Measurements from ENCODE around the gene LSM12. TPM values are rescaled to one million over a fixed set of nuclear protein-coding genes. Genes with fewer than 3 reads are reported as not detected.
A peak's percentile ranks its signal among the peaks of the same experiment; 100 is the strongest.

The LSM12 gene
- total RNA-seq, 2 experiments from 2014 or later, result 34.6 to 36.1 TPM

GRCh38 chr17:44062871-44063270, 3.6 kb downstream of the LSM12 start:
- ATAC-seq (ENCODE audit: poor library complexity) (no peak), DNase-seq (no peak)
- Histone ChIP-seq H3K4me3 (ENCODE audit: low read length) (no peak overlapping the region), H3K36me3 (ENCODE audit: insufficient read depth, low read length) (peaks cover 44% of the 10 kb centered on the region), H3K9me3 (ENCODE audit: control insufficient read depth in 1 of 2, insufficient read depth in 1 of 2, low read length in 2 of 2) (no peaks in the 10 kb centered on the region), H3K27ac (ENCODE audit: low read depth in 1 of 2, low read length in 2 of 2) (no peak overlapping the region), H3K27me3 (ENCODE audit: control insufficient read depth in 1 of 2, insufficient read depth in 2 of 2, low read length in 2 of 2) (no peaks in the 10 kb centered on the region), H3K4me1 (ENCODE audit: insufficient read depth, low read length) (peaks cover 33% of the 10 kb centered on the region)
- ChIA-PET CTCF (interaction anchor here (1.2 kb wide), 1 partner anchor 53 kb away, joined by 3 read pairs; no protein-coding TSS in a partner anchor), POLR2A (no interaction called here)
- Mint-ChIP-seq H3K36me3 (ENCODE audit: low read depth) (peaks cover 66% of the 10 kb centered on the region), H3K9me3 (no peaks in the 10 kb centered on the region), H3K4me3 (peak overlapping the region; percentile 71), H3K27me3 (no peaks in the 10 kb centered on the region), H3K4me1 (ENCODE audit: low read depth) (peaks cover 66% of the 10 kb centered on the region), H3K27ac (no peak overlapping the region)
- intact Hi-C loops (cut with DNase I, micrococcal nuclease), result no loop called here
- TF ChIP-seq, protein P1, sequence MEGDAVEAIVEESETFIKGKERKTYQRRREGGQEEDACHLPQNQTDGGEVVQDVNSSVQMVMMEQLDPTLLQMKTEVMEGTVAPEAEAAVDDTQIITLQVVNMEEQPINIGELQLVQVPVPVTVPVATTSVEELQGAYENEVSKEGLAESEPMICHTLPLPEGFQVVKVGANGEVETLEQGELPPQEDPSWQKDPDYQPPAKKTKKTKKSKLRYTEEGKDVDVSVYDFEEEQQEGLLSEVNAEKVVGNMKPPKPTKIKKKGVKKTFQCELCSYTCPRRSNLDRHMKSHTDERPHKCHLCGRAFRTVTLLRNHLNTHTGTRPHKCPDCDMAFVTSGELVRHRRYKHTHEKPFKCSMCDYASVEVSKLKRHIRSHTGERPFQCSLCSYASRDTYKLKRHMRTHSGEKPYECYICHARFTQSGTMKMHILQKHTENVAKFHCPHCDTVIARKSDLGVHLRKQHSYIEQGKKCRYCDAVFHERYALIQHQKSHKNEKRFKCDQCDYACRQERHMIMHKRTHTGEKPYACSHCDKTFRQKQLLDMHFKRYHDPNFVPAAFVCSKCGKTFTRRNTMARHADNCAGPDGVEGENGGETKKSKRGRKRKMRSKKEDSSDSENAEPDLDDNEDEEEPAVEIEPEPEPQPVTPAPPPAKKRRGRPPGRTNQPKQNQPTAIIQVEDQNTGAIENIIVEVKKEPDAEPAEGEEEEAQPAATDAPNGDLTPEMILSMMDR (IDR thresholded peaks at IDR 0.05), result no peak

GRCh38 chr17:44061446-44061845, 5.0 kb downstream of the LSM12 start:
- H3K36me3 ChIP-seq (ENCODE audit: insufficient read depth, low read length), result peaks cover 45% of the 10 kb centered on the region
- intact Hi-C loops (cut with DNase I, micrococcal nuclease), result no loop called here
- Mint-ChIP-seq H3K4me3 (no peak overlapping the region), H3K9me3 (no peaks in the 10 kb centered on the region), H3K4me1 (ENCODE audit: low read depth) (peaks cover 55% of the 10 kb centered on the region), H3K27ac (no peak overlapping the region), H3K36me3 (ENCODE audit: low read depth) (peaks cover 66% of the 10 kb centered on the region), H3K27me3 (no peaks in the 10 kb centered on the region)
- H3K27ac ChIP-seq (ENCODE audit: low read depth in 1 of 2, low read length in 2 of 2), result no peak overlapping the region
- H3K4me1 ChIP-seq (ENCODE audit: insufficient read depth, low read length), result peaks cover 22% of the 10 kb centered on the region
- POLR2A ChIA-PET, result no interaction called here
- no peaks in the 10 kb centered on the region for H3K9me3 ChIP-seq (ENCODE audit: control insufficient read depth in 1 of 2, insufficient read depth in 1 of 2, low read length in 2 of 2)
- CTCF ChIA-PET, result interaction anchor here (0.7 kb wide), 2 partner anchors 17 to 20 kb away, joined by 3 read pairs; no protein-coding TSS in a partner anchor
- ATAC-seq (ENCODE audit: poor library complexity), result no peak
- no peak overlapping the region for H3K4me3 ChIP-seq (ENCODE audit: low read length)
- no peak for DNase-seq
- H3K27me3 ChIP-seq (ENCODE audit: control insufficient read depth in 1 of 2, insufficient read depth in 2 of 2, low read length in 2 of 2), result no peaks in the 10 kb centered on the region
- TF ChIP-seq, protein P1 (IDR thresholded peaks at IDR 0.05), result no peak

GRCh38 chr17:44059101-44059892, 7.2 kb downstream of the LSM12 start:
- Histone ChIP-seq H3K27ac (ENCODE audit: low read depth in 1 of 2, low read length in 2 of 2) (no peak overlapping the region), H3K4me3 (ENCODE audit: low read length) (no peak overlapping the region), H3K36me3 (ENCODE audit: insufficient read depth, low read length) (peaks cover 56% of the 10 kb centered on the region), H3K4me1 (ENCODE audit: insufficient read depth, low read length) (peaks cover 5% of the 10 kb centered on the region), H3K9me3 (ENCODE audit: control insufficient read depth in 1 of 2, insufficient read depth in 1 of 2, low read length in 2 of 2) (no peaks in the 10 kb centered on the region), H3K27me3 (ENCODE audit: control insufficient read depth in 1 of 2, insufficient read depth in 2 of 2, low read length in 2 of 2) (no peaks in the 10 kb centered on the region)
- peaks cover 68% of the 10 kb centered on the region for H3K36me3 Mint-ChIP-seq (ENCODE audit: low read depth)
- H3K27me3 Mint-ChIP-seq, result no peaks in the 10 kb centered on the region
- H3K4me3 Mint-ChIP-seq, result no peak overlapping the region
- no peaks in the 10 kb centered on the region for H3K9me3 Mint-ChIP-seq
- no peak for DNase-seq
- ATAC-seq (ENCODE audit: poor library complexity), result no peak
- peaks cover 45% of the 10 kb centered on the region for H3K4me1 Mint-ChIP-seq (ENCODE audit: low read depth)
- ChIA-PET POLR2A (no interaction called here), CTCF (no interaction called here)
- TF ChIP-seq, protein P1 (IDR thresholded peaks at IDR 0.05), result no peak
- H3K27ac Mint-ChIP-seq, result no peak overlapping the region
- intact Hi-C loops (cut with DNase I, micrococcal nuclease), result no loop called here

Measured in CD4-positive, alpha-beta T cell (primary cell).